NCI-H748 (cell line): ENCODE results near the gene MAP3K4.

Source experiments
- DNase-seq: peaks from one replicate; lab custom pipeline; 2025; ENCODE audit not compliant: unreplicated experiment; lab: John Stamatoyannopoulos, UW

MAP3K4 gene

DNA sequence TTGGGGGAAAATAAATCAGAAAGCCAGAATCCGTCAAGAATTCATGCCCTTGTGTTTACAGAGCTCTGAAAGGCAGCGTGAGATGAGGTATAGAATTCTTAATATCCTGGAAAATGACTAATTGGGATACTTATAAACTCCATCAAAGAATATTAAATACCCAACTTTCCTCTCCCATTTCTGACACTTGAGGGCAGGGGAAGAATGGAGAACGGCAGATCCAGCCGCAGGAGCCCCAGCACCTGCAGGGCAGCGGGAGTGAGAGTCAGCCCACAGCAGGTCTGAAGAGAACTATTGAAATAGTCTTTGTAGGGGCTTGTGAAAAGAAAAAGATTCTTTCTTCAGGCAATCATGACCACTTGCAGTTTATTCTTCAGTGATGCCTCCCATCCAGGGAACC is 175.1 kb downstream of the MAP3K4 start:
- DNase-seq: no peak
